Stimulated activated CD8-positive, alpha-beta memory T cell treated with anti-CD3 and anti-CD28 coated beads, Interleukin-2, amount 100 ng/mL, for 1 hour (primary cell): Measurements from ENCODE around the gene PLA2G10.
"Not testable (repeated sequence)": the region's sequence is repeated elsewhere in the genome, so short reads cannot be mapped to it uniquely, and the experiment has no call there.

Source experiments
- DNase-seq, 2 donors: peaks; one replicate each; pipeline ENCODE4 v3.0.0-alpha.2; 2020; ENCODE audit warnings: low read depth in 2 of 2

The PLA2G10 gene

GRCh38 chr16:14694129-14694528, at the start of gene PLA2G10:
TSS of gene PLA2G10 (minus strand) at chr16:14694308. CDS start at chr16:14694229, 79 bp downstream.
- not testable (repeated sequence) for DNase-seq

- not testable (repeated sequence) for DNase-seq
Observed at GRCh38 chr16:14742273-14743128, 48.4 kb upstream of the PLA2G10 start, which contains the start of gene NPIPA2. TSS of gene NPIPA2 (plus strand) at chr16:14742533. CDS start at chr16:14748066, 5,533 bp downstream.

- DNase-seq = not testable (repeated sequence)
Observed at GRCh38 chr16:14741794-14742193, 47.7 kb upstream of the PLA2G10 start.

GRCh38 chr16:14740832-14741385, 46.8 kb upstream of the PLA2G10 start:
- DNase-seq = not testable (repeated sequence)

- not testable (repeated sequence) for DNase-seq
Observed at GRCh38 chr16:14733233-14733632, 39.1 kb upstream of the PLA2G10 start.

- DNase-seq = not testable (repeated sequence)
Observed at GRCh38 chr16:14703156-14704011, 9.3 kb upstream of the PLA2G10 start, which contains the start of gene NPIPA3. TSS of gene NPIPA3 (plus strand) at chr16:14703411. CDS start at chr16:14708944, 5,533 bp downstream.

- not testable (repeated sequence) for DNase-seq
Observed at GRCh38 chr16:14702672-14703071, 8.6 kb upstream of the PLA2G10 start.

- DNase-seq = not testable (repeated sequence)
Observed at GRCh38 chr16:14701859-14702258, 7.8 kb upstream of the PLA2G10 start.

GRCh38 chr16:14685870-14686793, 8.0 kb downstream of the PLA2G10 start:
- not testable (repeated sequence) for DNase-seq

GRCh38 chr16:14682121-14682520, 12.0 kb downstream of the PLA2G10 start:
- no peak for DNase-seq

- no peak for DNase-seq
Observed at GRCh38 chr16:14681115-14681514, 13.0 kb downstream of the PLA2G10 start.

GRCh38 chr16:14680396-14680795, 13.7 kb downstream of the PLA2G10 start:
- not testable (repeated sequence) for DNase-seq

- no peak for DNase-seq
Observed at GRCh38 chr16:14678748-14679497, 15.2 kb downstream of the PLA2G10 start.

- no peak for DNase-seq
Observed at GRCh38 chr16:14677627-14678026, 16.5 kb downstream of the PLA2G10 start.

GRCh38 chr16:14676633-14677032, 17.5 kb downstream of the PLA2G10 start:
- no peak for DNase-seq

- no peak for DNase-seq
Observed at GRCh38 chr16:14672403-14672971, 21.6 kb downstream of the PLA2G10 start.

- DNase-seq = no peak
Observed at GRCh38 chr16:14669776-14670175, 24.3 kb downstream of the PLA2G10 start.

GRCh38 chr16:14668556-14669223, 25.4 kb downstream of the PLA2G10 start:
- DNase-seq = no peak
